HG03378 (cell line): ENCODE data around the gene C20orf141.
"Not testable (repeated sequence)": the region's sequence is repeated elsewhere in the genome, so short reads cannot be mapped to it uniquely, and the experiment has no call there.

ENCODE experiments used
- ATAC-seq: cut with Tn5 transposase; IDR thresholded peaks from one replicate; pipeline ENCODE4 v1.9.1; 2021; ENCODE audit warnings: mild to moderate bottlenecking, moderate library complexity; ENCODE audit not compliant: unreplicated experiment

The C20orf141 gene

DNA sequence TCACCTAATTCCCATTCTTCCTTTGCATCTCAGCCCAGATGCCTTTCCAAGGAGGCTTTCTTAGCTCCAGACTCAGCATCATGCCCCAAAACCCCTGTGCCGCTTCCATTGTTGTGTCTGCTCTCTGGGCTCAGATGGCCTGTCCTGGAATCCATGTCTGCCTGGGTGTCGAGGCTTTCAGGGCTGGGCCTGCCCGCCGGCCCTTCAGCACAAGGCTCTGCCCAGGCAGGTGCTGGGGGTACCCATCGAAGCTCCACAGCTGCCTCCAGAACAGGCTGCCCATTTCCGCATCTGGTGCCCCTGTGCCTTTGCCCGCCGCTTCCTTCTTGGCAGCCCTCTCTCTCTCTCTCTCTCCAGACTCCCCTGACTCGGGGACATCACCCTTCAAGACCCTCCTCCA lies 15.5 kb upstream of the C20orf141 start:
- ATAC-seq, result no peak

DNA sequence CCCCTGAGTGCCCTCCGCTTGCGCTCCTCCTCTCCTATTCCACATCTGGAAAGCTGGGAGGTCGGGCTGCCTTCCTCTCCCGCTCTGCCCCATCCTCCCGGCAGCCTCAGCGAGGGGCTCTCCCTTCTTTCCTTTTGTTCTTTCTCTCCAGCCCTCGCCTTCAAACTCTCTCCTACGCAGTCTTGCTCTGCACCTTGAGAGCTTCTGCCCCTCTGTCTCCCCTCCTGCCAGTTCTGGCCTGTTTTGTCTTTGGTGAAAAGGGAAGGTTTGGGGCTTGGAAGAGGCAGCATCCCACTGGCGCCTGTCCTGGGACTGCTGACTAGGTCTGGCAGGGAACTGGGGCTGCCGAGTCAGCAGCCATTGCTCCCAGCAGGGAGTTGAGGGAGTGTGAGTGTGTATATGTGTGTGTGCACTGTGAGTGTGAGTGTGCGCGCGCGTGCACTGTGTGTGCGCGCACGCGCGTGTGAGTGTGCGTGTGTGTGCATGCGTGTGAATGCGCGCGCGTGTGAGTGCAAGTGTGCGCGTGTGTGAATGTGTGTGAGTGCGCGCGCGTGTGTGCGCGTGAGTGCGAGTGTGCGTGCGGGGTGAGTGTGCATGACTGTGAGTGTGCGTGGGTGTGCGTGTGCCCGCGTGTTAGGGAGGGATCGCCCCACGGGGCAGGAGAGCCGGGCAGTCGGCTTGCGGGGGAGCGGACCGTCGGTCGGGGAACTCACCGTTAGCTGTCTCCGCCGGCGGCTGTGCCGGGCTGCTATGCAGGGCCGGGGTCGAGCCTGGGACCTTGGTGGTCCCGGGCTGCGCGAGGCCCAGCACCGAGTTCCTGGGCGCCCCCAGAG lies 14.9 kb upstream of the C20orf141 start:
- no peak for ATAC-seq

DNA sequence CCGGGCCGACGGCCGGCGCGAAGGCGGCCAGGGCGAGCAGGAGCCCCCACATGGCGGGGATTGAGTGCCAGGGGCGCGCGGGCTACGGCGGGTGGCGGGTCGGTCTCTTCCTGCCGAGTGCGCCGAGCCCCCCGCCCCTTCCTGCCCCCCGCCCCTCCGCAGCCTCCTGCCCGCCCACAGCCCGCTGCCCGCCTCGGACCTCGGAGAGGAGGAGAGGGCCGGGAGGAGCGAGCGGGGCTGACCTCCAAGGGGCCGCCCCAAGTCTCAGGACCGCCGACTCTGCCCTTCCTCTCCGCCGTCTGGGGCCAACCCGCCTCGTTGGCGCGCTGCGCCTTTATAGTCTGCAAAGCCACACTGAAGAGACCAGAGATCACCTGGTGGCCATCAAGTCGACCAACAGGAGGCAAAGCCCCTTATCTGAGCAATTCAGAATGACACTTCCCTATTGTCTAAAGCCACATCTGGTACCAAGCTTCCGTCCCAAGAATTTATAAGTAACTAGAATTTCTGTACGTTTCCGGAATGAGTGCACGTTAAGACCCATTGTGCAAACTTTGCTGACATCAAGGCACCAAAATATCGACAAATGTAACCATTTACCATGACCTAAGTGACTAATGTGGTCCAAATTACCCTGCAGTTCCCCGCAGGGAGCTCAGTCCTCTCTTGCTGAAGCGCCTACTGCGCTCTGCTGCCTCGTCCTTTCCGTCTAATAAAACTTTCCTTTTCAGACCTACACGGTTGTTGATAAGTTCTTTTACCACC lies 14.1 kb upstream of the C20orf141 start, which contains the start of gene CPXM1:
TSS of gene CPXM1 (minus strand) at position 107 of the 765 bp plus-strand sequence. CDS start at position 52, 55 bp downstream.
- peak; percentile 58 for ATAC-seq

DNA sequence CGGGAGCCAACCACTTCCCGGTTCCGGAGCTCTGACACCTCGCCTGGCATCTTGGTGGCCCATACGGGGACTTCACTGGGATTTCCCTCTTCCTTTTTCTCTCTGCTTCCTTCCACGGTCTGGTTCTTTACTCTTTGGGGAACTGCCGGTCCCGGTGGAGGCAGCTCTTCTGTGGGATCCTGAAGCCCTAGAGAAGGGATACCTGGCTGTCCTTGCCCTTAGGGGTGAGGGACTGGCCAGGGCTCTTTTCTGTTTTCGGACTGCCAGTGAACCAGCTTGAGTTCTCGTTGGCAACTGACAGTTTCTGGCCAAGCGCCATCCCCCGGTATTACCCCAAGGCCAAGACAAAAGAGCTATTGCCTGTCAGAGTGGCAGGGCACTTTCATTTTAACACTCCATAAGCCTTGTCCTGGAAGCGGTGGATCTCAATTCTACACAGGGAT lies 13.5 kb upstream of the C20orf141 start:
- ATAC-seq, result no peak

DNA sequence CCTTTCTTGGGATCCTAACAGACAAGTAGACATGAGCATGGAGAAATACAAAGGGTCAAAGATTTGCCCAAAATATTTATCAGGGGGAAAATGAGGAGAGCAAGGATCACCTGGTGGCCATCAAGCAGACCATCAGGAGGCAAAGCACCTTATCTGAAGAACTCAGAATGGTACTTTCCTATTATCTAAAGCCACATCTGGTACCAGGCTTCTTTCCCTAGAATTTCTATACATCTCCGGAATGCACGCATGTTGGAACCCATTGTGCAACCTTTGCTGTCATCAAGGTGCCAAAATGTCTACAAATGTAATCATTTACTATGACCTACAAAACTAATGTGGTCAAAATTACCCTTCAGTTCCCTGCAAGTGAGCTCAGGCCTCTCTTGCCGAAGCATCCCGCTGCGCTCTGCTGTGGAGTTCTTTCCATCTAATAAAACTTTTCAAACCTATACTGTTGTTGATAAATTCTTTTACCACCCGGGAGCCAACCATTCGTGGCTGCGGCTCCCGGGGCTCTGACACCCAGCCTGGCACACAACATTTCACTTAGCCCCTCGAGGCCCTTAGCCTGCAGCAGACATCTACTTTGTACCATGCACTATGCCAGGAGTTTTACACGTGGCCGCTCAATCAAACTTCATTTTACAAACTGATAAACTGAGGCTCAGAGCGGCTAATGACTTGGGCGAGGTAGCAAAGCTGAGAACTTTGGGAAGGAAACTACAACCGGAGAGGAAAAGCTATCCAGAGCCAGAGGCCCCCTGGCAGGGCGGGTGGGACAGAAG lies 10.6 kb upstream of the C20orf141 start:
- ATAC-seq, result no peak

DNA sequence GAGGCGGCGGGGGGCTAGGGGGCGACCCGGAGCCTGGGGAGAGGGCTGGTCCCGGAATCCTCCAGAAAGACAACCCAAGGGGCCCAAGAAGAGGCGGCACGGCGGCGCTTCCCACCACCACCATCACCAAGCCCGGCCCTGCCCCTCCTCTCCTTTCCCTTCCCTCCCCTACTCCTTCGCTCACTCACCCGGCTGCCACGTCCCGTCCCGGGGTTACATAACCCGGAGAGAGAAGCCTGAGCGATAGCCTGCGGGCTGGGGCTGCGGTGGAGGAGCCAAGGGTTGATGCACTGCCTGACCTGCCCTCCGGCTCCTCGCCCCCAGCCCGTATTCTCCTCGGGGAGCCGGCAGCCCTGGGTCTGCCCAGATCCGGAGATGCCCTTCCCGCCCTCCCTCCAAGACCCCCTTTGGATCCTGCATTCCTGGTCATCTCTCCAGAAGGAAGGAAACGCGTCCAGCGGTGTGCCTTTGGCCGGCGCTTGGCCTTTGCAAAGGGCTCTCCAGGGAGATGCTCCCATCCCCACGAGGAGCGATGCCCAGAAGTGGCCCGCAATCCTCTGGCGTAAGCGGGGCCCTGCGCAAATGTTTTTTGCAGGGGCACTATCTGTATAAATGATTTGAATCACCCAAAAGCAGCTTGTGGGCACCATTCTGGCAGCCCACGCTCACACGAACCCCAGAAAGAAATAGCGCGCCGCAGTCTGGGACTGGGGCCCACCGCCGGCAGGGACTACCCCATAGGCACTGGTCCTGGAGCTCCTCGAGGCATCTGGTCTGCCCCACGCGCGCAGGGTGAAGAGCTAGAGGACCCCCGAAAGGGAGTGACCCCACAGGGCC lies 9.7 kb upstream of the C20orf141 start:
- ATAC-seq, result no peak

DNA sequence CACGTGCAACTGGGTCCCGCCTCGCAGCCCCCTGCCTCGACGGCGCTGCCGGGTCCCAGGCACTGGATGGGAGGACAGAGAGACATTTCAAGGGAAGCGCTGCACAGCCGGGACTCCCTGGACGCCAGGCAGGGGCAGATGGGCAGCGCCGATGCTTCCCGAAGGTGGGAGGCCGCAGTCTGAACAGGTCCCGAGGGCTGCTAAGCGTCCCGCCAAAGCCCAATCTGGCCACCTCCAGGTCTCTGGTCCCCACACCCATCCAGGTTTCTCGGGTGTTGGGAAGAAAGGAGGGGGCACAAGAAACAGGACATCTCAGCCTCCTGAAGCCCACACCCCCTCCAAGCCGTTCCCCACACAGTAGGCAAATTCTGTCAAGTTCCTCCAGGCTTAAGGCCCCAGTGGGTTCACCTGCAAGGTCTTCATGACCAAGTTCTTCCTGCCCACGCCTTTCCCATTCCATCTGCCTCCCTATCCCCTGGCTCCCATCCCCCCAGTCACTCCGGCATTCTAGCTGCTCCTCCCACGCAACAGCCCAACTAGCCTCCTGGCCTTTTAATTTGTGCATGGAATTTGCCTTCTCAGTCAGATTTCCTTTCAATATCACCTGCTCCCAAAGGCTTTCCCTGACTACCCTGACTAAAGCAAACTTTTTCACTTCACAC lies 9.0 kb upstream of the C20orf141 start:
- ATAC-seq, result no peak

DNA sequence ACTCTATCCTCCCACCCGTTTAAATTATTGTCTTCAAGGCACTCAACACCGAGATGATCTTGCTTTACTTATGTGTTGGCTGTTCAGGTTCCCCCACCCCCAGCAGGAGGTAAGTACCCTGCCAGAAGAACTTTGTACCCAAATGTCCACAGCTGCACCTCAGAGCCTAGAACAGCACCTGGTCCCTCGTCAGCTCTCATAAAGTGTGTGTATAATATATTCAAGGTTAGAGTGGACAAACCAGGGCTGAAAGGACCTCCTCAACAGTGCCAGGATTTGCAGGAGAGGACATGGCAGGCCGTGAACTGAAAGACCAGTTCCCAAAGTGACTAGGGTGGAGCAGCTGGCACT lies 8.5 kb upstream of the C20orf141 start:
- ATAC-seq, result no peak

DNA sequence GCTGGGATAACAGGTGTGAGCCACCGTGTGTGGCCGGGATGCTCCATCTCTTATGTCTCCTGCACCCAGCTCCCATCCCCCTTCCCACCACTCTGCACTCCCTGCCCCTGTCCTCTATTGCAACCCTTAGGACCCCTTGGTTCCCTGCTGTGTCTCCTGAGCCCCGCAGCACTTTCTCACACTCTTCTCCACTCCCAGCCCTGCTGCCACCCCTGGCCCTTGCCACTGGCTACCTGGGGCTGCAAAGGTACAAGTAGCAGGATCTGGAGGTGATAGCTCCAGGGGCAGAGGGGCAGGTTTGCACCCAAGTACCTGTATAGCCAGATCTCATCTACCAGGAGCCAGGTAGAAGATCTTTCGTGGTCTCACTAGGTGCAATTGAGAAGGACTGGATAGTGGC lies 7.8 kb upstream of the C20orf141 start:
- ATAC-seq, result no peak

DNA sequence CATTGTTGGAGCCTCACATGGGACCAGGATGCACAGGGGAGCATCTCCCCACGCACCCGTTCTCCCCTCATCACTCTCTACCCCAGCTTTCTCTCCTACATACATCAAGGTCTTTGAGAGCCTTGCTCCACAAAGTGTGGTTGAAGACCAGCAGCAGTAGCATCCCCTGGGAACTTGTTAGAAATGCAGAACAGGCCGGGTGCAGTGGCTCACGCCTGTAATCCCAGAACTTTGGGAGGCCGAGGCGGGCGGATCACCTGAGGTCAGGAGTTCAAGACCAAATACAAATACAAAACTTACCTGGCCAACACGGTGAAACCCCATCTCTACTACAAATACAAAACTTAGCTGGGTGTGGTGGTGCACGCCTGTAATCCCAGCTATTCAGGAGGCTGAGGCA lies 6.9 kb upstream of the C20orf141 start:
- ATAC-seq, result not testable (repeated sequence)

DNA sequence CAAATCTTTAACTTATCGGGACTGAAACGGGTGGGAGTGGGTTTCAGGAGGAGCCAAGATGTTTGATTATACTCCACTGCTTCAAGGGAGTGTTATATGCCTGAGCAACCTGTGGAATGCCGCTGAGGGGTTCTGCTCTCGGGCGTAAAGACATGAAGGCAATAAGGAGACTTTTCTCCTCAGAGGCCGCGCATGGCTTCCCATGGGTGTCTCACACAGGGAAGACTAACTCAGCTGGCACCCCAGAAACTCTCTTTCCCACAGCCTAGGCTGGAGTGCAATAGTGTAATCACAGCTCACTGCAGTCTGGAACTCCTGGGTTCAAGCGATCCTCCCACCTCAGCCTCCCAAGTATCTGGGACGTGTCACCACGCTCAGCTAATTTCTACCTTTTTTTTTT lies 5.1 kb upstream of the C20orf141 start:
- ATAC-seq, result no peak

DNA sequence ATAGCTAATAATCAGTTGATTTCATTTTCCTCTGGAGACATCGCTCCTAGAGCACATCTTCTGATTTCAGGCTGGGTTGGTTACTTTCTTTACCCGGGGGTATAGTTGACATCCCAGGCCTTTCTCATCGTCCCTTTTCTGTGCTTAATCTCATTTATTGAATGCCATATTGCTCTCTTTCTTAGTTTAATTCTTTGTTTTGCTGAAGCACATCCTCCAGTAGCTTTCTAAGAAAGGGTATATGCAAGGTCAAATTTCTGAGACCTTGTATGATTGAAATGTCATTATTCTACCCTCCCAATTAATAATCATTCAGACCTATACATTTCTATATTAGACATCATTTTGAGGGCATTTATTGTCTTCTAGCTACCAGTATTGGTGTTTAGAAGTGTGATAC lies 2.6 kb upstream of the C20orf141 start:
- no peak for ATAC-seq

DNA sequence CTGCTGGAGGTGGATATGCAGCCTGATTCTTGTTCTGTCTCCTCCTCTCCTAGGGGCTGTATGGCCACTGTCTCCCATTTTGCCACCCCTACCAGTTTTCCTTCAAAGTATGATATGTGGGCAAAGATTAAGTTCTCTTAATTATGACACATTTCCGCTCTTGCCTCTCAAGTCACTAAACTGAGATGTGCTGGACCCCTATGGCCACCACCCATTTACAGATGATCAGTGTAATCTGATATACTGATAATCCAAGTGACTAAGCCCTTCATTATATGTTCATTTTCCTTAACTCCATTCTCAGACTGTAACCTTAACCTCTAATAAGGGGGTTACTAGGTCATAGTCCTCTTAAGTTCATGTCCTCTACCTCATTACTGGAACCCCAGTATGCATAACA lies 711 bp upstream of the C20orf141 start:
- ATAC-seq, result no peak

DNA sequence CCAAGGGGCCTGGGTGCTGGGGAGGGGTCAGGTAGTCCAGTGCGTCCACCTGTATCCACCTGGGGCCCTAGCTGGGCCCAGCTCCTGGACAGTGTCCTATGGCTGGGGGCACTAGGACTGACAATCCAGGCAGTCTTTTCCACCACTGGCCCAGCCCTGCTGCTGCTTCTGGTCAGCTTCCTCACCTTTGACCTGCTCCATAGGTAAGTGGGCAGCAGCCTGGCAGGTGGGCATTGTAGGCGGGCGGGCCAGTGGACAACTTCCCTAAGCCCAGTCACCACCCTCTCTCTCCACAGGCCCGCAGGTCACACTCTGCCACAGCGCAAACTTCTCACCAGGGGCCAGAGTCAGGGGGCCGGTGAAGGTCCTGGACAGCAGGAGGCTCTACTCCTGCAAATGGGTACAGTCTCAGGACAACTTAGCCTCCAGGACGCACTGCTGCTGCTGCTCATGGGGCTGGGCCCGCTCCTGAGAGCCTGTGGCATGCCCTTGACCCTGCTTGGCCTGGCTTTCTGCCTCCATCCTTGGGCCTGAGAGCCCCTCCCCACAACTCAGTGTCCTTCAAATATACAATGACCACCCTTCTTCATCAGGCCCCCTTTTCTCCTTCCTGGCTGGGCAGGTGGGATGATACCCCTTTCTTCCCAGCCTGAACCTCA lies 584 bp downstream of the C20orf141 start:
- no peak for ATAC-seq

DNA sequence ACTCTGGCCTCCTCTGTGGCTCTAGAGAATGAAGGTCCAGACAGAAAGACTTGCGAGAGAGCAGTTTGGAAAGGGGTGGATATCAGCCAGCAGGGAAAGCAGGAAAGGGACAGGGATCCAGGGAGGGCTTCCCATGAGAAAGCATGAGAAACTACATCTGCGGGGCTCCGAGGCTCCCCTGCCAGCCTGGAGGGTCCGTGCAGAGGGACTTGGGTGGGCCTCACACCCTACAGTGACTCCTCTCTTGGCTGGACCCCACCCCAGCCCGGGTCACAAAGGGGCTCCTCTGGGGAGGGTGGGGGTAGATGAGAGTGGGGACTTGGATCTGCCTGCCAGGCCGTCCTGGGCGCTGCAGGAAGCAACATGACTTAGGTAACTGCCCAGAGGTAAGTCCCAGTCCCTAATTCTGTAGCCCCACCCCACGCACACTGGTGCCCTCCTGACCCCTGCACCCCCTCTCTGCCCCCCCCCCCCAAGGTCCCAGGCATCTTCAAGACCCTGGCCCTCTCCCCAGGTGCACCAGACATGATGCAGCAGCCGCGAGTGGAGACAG lies 1.3 kb downstream of the C20orf141 start, which contains the start of gene TMEM239:
TSS of gene TMEM239 (plus strand) at position 335 of the 553 bp plus-strand sequence. CDS start at position 526, 191 bp downstream.
- no peak for ATAC-seq

DNA sequence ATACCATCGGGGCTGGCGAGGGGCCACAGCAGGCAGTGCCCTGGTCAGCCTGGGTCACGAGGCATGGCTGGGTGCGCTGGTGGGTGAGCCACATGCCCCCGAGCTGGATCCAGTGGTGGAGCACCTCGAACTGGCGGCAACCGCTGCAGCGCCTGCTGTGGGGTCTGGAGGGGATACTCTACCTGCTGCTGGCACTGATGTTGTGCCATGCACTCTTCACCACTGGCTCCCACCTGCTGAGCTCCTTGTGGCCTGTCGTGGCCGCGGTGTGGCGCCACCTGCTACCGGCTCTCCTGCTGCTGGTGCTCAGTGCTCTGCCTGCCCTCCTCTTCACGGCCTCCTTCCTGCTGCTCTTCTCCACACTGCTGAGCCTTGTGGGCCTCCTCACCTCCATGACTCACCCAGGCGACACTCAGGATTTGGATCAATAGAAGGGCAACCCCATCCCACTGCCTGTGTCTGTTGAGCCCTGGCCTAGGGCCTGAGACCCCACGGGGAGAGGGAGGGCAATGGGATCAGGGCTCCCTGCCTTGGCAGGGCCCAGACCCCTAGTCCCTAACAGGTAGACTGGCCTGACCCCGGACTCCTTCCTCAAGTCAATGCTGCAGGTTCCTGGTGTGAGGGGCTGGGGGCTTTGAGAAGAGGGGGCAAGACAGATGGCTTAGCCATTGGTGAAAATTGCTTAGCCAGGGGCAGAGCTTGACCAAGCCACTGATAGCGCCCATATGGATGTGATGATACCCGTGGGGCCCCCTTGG lies 2.0 kb downstream of the C20orf141 start:
- no peak for ATAC-seq

DNA sequence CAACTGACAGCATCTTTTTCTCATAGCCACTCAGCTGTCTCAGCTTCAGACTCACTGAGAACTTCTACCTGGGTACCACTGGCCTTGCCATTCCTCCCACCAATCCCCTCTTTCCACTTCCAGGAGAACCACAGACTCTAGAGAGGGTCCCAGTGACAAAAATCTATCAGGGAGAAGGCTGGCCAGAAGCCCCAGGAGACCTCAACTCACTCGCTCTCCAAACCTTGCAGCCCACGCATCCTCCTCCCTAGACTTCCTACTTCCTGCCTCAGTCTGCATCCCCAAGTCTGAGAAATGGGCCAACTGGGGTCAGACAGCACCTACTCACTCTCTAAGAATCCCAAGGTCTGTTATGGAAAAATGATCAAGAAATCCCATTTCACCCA lies 2.5 kb downstream of the C20orf141 start:
- no peak for ATAC-seq

DNA sequence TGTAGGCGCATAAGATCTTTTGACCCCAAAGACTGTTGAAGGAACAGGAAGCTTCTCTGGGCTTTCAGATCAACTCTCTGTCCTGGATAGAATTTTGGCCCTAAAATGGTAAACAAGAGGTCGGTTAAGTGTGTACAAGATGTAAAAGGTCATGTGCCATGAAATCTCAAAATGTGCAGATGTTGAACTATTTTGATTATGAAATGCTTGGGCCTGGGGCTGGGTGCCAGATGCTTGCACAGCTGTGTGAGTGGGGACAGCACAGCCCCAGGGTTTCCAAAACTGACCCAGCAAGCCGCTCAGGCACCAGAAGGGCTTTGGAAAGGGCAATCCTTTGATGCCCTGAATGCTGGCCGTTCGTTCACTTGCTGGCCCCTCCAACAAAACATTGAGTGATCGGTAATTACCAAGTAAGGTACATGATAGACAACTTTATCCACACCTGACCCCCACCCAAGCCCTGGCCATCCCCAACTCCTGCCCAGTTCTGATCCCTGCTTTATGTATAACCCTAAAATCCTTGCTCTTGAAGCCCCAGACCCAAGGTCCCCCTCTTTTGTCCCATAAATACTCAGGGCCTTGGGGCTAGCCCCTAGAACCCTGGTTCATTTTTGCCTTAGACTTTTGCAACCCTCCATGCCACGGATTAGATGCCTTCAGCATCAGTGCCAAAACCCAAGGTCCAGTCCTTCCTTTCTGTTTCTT lies 3.3 kb downstream of the C20orf141 start:
- ATAC-seq, result no peak
